NCI-H2227 (cell line): ENCODE data around the gene NT5DC2.

Experiments used
- DNase-seq: peaks from one replicate; lab custom pipeline; 2025; ENCODE audit not compliant: unreplicated experiment; lab: John Stamatoyannopoulos, UW

NT5DC2 gene

DNA sequence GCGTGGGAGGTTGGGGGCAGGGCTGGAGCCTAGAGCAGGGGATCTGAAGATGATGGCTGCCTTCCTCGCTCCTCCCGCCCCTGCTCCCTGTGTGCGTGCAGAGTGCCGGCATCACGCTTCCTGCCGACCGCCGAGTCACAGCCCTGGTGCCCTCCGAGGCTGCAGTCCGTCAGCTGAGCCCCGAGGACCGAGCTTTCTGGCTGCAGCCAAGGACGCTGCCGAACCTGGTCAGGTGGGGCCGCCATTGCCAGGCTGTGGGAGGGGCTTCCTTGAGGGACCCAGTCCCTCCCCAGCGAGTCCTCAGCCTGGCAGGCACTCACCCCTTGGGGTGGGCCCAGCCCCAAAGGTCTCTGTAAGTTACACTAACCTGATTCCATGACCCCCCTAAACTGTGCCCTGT is 20.9 kb downstream of the NT5DC2 start:
- DNase-seq = no peak

DNA sequence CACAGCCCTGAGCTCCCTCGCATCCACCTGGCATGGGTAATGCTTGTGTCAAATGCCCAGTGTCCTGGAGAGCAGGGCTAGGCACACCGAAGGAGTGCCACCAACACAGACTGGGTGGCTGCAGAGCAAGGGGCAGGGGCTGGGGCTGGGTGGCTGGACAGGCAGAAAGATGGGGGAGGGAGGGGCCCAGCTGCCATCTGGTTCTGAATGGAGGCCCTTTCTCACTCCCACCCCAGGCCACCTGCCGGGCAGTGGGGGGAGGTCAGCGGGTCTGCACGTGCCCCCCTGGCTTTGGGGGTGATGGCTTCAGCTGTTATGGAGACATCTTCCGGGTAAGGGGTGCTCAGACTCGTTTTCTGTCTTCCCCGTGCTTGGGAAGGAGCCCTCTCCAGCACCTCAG is 21.6 kb downstream of the NT5DC2 start:
- no peak for DNase-seq

DNA sequence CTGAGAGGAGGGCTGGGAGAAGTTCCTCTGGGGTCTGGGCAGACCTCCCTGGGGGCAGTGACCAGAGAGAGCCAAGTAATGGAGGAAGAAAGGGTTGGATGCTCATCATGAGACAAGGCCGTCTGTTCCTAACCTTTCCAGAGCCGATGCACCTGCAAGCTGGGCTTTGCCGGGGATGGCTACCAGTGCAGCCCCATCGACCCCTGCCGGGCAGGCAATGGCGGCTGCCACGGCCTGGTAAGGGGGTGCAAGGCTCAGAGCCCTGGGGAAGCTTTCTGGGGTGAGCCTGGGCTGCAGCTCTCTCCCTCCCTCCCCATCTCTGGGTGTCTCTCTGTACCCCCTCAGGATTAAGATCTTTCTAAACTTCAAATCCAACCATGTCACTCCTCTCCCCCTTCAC is 22.1 kb downstream of the NT5DC2 start:
- no peak for DNase-seq

DNA sequence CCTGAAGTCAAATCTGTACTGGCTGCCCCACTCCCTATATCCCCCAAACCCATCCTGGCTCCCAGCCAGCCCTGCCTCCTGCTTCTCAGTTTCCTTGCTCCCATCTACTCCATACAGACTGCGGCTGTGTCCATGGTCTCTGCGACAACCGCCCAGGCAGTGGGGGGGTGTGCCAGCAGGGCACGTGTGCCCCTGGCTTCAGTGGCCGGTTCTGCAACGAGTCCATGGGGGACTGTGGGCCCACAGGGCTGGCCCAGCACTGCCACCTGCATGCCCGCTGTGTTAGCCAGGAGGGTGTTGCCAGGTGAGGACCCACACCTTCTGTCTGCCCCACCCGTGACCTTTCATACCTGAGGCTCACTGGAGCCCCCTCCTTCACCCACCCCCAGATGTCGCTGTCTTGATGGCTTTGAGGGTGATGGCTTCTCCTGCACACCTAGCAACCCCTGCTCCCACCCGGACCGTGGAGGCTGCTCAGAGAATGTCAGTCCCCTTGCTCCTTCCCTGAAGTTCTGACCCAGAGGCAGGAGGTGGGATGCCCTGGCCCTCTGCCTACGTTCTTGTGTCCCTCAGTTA is 23.8 kb downstream of the NT5DC2 start:
- no peak for DNase-seq

DNA sequence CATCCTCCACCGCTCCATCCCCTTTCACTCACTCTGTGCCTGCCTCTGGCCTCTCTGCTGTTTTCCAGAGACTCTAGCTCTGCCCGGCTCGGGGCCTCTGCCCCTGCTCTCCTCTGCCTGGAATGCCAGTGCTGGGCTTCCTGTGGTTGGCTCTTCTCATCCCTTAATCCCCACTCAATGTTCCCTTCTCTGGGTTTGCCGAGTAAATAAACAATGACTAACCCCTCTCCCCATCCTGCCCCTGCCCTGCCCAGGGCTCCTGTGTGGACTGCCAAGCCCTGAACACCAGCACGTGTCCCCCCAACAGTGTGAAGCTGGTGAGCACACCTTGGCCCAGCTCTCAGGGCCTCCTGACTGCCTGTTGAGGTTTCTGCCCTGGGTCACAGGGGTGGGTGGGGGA is 26.3 kb downstream of the NT5DC2 start:
- DNase-seq = no peak

DNA sequence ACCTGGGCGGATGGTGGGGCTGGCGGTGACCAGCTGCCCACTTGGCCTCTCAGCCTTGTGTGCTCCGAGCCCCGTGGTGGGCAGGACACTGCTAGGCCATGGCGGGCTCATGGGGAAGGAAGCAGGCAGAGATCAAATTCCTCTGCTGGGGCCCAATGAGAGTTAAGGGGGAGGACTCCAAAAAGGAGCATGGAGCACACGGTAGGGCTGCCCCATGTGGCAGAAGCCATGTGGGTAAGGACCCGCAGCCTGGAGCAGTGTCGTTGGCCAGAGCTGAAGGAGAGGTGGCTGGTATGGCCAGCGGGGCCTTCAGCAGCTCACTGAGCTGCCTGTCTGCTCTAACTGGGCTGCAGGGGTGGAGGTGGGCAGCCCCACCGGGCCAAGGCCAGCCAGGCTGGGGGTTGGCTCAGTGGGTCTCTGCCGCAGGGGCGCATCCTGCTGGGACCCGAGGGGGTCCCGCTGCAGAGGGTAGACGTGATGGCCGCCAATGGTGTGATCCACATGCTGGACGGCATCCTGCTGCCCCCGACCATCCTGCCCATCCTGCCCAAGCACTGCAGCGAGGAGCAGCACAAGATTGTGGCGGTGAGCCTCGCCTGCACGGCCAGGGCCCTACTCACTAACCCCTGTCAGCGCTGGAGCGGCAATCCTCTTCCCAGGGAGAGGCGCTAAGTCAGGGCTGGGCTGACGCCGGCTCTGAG is 27.2 kb downstream of the NT5DC2 start:
- no peak for DNase-seq

DNA sequence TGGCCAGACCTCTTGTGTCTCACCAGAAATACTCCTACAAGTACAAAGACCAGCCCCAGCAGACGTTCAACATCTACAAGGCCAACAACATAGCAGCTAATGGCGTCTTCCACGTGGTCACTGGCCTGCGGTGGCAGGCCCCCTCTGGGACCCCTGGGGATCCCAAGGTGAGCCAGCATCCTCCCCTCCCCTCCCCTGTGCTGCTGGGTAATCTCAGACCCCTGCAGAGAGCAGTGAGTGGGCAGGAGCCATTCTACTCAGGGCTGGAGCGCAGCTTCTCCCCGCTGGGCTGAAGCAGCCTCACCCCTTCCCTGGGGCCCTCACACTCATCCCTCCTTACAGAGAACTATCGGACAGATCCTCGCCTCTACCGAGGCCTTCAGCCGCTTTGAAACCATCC is 28.7 kb downstream of the NT5DC2 start:
- DNase-seq = no peak

DNA sequence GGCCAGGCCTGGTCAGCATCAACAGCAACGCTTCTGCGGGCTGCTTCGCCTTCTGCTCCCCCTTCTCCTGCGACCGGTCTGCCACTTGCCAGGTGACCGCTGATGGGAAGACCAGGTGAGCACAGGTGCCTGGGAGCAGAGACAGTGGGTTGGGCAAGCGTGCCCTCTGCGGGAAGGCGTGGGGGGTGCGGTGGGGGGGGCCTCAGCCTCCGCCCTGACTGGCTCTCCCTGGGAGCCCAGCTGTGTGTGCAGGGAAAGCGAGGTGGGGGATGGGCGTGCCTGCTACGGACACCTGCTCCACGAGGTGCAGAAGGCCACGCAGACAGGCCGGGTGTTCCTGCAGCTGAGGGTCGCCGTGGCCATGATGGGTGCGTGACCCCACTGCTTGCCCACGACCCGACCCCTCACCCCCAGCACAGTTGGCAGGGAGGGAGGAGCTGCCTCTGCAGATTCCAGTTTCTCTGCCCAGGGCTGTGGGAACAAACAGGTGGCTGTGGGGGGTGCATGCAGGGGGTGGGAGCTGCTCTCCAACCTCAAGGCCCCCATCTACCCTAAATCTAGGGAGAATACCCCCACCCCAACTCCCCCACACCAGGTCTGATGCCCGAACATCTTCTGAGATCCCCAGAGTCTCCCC is 29.8 kb downstream of the NT5DC2 start:
- no peak for DNase-seq

DNA sequence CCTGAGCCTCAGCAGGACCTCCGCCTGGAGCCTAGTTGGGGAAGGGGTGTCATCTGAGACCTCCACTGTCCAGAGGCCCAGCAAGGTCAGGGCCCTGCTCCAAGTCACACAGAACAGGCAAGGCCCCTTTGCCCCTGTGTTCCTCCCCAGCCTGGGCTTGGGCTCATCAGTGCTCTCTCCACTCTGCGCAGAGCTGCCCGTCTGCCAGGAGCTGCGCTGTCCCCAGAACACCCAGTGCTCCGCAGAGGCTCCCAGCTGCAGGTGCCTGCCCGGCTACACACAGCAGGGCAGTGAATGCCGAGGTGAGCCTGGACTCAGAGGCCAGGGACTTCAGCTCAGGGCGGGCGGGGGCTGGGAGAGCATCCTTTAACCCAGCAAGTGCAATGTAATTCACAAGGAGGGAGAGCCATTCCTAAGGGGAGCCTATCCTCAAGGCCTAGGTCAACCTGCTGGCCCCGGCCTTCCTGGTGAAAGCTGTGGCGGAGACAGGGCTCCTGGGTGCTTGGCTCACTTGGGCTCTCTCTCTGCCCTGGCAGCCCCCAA is 30.8 kb downstream of the NT5DC2 start:
- no peak for DNase-seq

DNA sequence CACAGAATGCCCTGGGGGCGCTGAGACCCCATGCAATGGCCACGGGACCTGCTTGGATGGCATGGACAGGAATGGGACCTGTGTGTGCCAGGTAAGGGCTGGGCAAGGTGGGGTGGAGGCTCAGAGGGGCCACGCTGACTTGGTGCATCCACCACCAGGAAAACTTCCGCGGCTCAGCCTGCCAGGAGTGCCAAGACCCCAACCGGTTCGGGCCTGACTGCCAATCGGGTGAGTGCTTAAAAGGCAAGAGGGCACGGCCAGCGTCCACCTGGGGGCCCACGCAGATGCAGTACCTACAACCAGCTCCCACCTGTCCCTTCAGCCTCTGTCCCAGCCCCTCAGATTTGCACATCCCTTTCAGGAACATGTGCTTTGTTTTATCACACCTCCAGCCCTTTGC is 31.7 kb downstream of the NT5DC2 start:
- DNase-seq = no peak

DNA sequence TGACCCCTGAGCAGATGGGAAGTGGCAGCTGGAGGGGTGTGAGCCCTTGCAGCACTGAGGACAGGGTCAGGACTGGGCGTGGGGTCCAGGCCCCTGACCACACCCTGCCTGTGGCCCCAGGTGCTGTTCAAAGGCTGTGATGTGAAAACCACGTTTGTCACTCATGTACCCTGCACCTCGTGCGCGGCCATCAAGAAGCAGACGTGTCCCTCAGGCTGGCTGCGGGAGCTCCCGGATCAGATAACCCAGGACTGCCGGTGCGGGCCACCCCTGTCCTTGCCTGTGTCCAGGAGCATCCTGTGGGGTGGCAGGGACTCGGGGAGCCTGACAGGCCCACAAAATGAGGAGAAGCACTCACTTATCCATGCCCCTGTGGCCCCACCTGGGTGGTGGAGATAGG is 32.6 kb downstream of the NT5DC2 start:
- DNase-seq = no peak

DNA sequence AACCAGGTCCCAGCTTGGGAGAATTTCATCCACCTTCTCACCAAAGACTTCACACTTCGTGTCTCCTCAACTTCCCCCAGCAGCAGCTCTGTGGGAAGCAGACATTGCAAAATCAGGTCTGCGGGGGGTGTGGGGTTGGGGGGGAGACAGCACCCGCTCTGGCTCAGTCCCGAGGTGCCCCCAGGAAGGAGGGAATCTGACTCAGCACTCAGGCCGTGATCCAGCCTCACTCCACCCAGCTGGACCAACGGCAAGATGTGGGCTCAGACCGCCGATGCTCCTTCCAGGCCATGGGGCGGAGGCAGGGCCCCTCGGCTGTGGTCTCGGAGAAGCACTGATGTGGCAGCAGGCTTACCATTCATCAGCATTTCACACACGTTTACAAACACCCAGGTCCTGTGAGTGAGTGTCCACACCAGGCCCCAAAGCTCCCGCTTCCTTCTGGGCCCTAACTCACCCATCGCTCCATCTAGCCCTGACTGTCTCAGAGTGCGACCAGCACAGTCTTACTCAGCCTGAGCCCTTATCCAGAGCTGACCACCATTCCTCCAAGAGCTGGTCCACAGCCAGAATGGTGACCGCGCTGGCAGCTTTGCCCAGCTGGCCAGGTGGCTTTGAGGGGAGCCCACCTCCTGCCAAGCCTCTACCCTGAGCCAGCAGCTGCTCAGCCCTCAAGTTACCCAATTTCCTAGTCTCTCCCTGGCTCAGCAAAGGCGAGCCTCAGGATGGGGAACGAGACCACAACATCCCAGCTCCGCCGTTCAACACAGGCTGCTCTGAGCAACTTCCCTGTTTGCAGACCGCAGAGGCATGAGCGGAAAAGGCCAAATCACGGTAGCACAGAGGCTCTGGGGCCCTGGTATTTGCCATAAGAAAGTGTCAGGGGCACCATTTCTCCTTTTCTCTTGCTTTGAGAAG is 35.3 kb downstream of the NT5DC2 start:
- no peak for DNase-seq

DNA sequence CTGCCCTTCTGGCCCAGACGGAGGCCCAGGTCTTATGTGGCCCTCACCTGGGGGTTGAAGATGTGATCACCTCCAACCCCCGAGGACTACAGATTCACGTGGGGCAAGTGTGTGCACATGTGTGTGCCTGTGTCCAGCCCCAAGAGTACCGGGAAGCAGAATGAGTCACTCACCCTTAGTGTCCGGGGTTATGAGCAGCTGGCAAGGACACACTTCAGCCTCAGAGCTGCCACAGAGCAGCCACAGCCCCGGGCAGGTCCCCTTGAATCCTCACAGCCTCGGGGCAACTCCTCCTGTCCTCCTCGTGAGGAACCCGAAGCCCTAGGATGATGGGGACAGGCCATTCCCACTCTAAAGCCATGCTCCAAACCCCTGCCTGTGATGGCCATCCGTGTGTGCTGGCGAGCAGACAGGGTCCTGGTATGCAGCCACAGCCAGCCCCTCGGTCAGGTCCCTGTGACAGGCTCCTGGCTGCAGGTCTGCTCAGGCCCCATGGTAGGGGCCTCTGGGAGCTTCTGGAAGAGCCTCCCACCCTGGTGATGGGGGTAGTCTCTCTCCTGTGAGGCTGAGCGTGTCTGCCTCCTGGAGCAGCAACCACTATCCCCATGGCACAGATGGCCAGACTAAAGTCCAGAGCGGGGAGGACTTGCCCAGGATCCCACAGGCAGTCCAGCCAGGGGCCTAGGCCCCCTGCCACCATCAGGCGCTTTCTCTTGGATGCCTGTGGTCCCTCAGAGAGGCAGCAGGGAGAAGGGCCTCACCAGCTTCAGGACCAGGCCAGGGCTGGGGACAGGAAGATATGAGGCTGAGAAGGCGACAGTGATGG is 37.7 kb downstream of the NT5DC2 start:
- DNase-seq = no peak

DNA sequence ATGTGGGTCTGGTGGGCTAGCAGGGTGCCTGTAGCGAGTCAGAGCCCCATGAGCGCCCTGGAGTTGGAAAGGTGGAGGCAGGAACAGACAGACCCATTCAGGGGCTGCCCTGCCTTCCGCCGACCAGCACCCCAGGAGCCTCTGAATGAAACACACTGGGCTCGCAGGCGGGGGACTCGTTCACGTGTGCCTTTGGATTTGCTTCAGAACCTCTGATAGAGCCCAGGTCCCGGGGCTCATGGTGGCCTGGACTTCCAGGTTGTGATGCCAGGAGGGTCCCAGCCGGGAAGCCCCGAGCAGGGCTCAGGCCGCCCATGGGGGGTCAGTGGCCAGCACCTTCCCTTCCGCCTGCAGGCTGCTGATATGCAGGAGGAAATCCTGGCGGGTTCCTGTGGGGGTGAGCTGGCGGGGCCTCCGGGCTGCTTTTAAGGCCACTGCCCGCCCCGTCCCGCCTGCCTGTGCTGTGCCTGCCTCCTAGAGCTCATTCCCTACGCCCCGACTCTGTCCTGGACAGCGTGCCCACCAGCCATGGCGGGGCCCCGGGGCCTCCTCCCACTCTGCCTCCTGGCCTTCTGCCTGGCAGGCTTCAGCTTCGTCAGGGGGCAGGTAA is 38.7 kb downstream of the NT5DC2 start, which contains the start of gene STAB1:
STAB1 (plus strand) TSS at position 453 of the 610 bp plus-strand sequence; CDS start at position 529, 76 bp downstream.
- DNase-seq = no peak

DNA sequence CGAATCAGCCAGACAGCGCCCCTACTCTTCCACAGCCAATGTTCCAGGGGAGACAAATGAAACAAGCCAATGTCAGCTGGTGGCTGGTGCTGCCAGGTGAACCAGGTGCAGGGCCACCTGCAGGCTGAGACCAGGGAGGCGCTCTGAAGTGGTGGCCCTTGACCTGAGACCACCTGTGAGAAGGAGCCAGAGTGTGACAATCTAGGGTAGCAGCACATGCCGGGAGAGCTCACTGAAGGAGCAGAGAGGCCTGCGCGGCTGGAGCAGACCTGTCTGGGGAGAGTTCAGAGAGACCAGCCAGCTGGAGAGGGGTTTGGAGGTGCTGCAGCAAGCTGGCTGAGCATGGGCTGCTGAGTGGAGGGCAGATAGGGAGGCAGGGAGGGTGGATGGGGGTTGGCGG is 39.2 kb downstream of the NT5DC2 start:
- no peak for DNase-seq

DNA sequence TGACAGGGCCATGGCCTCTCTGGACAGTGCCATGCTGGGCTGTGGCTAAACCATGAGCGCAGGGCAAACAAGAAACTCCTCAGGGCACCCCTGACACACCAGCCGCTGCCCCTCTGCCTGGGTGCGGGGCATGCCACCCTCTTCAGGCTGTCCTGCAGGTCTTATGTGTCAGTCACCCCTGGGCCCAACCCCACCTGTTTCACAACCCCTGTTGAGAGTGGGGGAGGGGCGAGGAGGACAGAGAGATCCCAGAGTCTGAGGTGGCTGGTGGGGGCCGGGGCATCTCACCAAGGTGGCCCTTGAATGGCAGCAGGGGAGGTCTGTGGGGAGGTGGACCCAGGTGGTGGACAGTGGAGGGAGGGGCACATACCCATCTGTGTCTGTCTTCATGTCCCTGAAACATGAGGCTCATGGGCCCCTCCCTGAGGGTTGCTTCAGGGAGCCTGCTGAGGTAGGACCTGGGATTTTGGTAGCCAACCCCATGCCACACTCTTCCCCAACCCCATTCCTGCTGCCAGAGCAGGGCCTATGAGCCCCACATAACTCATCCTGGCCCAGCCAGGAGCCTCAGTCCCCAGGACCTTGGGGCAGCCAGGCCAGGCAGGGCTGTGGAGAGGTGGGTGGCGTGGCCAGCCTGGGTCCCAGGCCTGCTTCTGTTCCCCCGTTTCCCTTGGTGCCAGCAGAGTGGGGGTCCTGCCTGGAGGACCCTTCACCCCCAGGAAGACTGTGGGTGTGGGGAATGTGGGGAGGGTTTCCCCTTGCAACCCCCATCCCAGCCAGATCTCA is 40.2 kb downstream of the NT5DC2 start:
- DNase-seq = no peak

DNA sequence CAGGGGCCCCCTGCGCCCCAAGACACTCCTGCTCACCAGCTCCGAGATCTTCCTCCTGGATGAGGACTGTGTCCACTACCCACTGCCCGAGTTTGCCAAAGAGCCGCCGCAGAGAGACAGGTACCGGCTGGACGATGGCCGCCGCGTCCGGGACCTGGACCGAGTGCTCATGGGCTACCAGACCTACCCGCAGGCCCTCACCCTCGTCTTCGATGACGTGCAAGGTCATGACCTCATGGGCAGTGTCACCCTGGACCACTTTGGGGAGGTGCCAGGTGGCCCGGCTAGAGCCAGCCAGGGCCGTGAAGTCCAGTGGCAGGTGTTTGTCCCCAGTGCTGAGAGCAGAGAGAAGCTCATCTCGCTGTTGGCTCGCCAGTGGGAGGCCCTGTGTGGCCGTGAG is 41.6 kb downstream of the NT5DC2 start:
- no peak for DNase-seq

DNA sequence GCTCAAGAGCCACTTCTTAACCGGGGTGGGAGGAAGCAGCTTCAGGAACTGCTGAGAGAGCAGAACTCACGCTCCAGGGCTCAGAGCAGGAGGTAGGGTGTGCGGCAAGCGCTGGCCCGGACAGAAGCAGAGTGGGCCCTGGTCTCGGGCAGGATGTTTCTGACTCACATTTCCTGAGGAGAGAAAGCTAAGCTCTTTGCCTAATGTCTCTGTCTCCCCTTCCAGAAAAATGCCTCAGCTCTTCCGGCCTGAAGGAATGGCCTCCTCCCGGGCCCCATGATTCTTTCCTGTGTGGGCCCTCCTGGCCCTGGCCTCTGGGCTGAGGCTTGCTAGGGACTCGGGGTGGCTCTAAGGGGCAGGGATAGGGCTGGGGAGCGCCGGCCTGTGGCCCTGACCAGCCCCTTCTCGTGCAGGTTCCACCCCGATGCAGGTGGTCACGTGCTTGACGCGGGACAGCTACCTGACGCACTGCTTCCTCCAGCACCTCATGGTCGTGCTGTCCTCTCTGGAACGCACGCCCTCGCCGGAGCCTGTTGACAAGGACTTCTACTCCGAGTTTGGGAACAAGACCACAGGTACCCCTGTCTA is 42.6 kb downstream of the NT5DC2 start:
- no peak for DNase-seq
